ENCODE measurements around the gene PKDREJ. TPM values are rescaled to one million over a fixed set of nuclear protein-coding genes. Genes with fewer than 3 reads are reported as not detected.

Gene PKDREJ
- total and polyA plus RNA-seq, 8 donors = 0.04 to 0.06 (median 0.05) TPM; not detected in 5

DNA sequence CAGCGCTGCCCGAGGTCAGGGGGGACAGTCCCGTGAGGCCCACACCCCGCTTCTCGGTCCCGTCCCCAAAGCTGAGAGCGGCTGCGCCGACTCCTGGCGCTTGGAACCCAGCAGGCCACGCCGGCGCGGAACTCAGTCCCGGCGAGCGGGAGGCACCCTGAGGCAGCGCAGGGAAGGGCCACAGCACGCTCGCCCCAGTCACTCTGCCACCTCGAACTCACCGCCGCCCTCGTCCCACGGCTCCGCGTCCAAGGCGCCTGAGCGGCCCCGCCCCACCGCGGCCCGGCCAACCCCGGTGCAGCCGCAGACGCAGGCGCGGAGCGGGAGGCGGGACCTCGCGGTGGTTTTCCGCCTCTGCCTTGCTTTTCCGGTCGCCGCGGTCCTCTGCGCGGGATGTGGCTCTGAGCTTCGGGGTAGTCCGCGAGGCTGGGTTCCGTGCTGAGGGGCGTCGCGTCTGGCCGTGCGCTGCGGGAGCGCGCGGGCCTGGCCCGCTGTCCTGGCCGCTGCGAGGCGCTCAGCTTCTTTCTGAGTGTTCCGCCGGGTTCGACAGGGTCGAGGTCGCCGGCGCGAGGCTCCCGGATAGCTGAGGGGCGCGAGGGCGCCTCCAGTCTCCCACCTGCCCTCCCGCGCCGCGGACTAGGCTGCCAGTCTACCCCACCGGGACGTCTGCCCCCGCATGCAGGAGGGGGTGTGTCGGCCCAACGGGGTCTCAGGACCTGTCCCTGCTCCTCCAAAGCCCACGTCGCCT lies 12.9 kb downstream of the PKDREJ start, which contains the start of gene CDPF1:
TSS of gene CDPF1 (minus strand) at position 259 of the 748 bp plus-strand sequence. CDS start 2,009 bp downstream, outside the sequence.
- Histone ChIP-seq H3K27ac (peak within 1 kb of the TSS; percentile 59 to 86 (median 74)), H3K4me1 (peaks cover 0 to 5% (median 4%) of the 10 kb centered on the region in 3 donors), H3K27me3 (no peaks in the 10 kb centered on the region), H3K4me3 (peak within 1 kb of the TSS; percentile 72 to 79 (median 76)), H3K9me3 (no peaks in the 10 kb centered on the region), H3K36me3 (no peaks in the 10 kb centered on the region)
- FAIRE-seq (no peak), ATAC-seq (peak; percentile 97 to 99 (median 98)), DNase-seq (peak; percentile 87 to 97 (median 91))
- 0% methylated on average over 69 to 89 of the region's 89 CpGs for WGBS, 2 donors
- intact Hi-C loops (cut with DNase I) = no loop called here
- TF ChIP-seq, protein P1, sequence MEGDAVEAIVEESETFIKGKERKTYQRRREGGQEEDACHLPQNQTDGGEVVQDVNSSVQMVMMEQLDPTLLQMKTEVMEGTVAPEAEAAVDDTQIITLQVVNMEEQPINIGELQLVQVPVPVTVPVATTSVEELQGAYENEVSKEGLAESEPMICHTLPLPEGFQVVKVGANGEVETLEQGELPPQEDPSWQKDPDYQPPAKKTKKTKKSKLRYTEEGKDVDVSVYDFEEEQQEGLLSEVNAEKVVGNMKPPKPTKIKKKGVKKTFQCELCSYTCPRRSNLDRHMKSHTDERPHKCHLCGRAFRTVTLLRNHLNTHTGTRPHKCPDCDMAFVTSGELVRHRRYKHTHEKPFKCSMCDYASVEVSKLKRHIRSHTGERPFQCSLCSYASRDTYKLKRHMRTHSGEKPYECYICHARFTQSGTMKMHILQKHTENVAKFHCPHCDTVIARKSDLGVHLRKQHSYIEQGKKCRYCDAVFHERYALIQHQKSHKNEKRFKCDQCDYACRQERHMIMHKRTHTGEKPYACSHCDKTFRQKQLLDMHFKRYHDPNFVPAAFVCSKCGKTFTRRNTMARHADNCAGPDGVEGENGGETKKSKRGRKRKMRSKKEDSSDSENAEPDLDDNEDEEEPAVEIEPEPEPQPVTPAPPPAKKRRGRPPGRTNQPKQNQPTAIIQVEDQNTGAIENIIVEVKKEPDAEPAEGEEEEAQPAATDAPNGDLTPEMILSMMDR (IDR thresholded peaks at IDR 0.05) = no peak

DNA sequence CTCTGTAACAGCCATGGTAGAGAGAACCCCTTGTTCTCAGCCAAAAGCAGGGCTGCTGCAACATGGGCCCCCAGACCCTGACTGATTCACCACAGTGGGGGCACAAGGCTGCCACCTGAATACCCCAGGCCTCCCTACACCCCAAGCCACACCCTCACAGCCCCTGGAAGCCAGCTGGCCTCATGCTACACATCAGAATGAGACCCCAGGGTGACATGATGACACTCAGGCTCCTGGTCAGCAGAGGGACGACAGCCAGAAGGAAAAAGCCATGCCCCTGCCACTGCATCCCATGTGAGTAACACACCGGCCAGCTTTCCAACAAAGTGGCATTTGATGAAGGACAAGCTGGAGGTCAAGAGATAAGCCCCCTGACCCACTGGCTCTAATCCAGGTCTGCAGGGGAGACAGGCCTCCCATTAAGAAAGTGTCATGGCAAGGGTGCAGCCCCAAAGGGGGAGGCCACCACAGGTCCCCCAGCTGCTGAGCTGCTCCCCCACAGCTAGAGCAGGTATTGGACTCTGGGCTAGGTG lies 15.6 kb downstream of the PKDREJ start:
- H3K27ac ChIP-seq = no peak overlapping the region
- FAIRE-seq = no peak
- no peaks in the 10 kb centered on the region for H3K27me3 ChIP-seq
- no peak overlapping the region for H3K4me3 ChIP-seq
- intact Hi-C loops (cut with DNase I) = loop anchor here in 1 of 3 donors (10.0 kb wide), 2 partner anchors 57 to 103 kb away; no protein-coding TSS in a partner anchor
- ATAC-seq = no peak
- H3K36me3 ChIP-seq = no peaks in the 10 kb centered on the region
- 64 to 65% methylated on average over 2 of the region's 2 CpGs for WGBS, 2 donors
- DNase-seq = peak in 1 of 6 donors; percentile 32
- peaks cover 0 to 5% (median 0%) of the 10 kb centered on the region in 3 donors for H3K4me1 ChIP-seq
- TF ChIP-seq, protein P1 (IDR thresholded peaks at IDR 0.05) = no peak
- no peaks in the 10 kb centered on the region for H3K9me3 ChIP-seq

DNA sequence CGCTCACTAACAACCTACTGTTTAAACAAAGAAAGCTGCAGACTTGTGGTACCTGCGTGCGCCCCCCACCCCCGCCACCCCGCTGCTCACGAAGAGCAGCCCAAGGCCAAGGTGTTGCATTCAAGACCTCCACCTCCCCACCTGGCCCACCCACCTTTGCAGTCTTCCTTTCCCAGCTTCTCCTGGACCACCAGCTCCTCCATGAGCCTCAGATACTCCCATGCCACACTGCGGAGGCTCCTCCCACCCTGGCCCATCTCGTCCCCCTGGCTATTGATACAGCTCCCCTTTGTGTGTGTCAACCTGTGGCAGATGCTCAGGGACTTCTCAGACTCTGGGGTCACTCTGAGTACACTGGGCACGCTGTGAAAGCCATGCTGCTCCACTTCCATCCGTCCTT lies 17.0 kb downstream of the PKDREJ start:
- DNase-seq = no peak
- Histone ChIP-seq H3K27ac (no peak overlapping the region), H3K27me3 (no peaks in the 10 kb centered on the region), H3K4me1 (peaks cover 0 to 6% (median 0%) of the 10 kb centered on the region in 3 donors), H3K4me3 (no peak overlapping the region), H3K36me3 (no peaks in the 10 kb centered on the region), H3K9me3 (no peaks in the 10 kb centered on the region)
- no peak for ATAC-seq
- WGBS, 2 donors = 91 to 92% methylated on average over 10 of the region's 10 CpGs
- intact Hi-C loops (cut with DNase I) = loop anchor here in 1 of 3 donors (10.0 kb wide), 2 partner anchors 59 to 101 kb away; no protein-coding TSS in a partner anchor
- TF ChIP-seq, protein P1 (IDR thresholded peaks at IDR 0.05) = no peak
- no peak for FAIRE-seq

DNA sequence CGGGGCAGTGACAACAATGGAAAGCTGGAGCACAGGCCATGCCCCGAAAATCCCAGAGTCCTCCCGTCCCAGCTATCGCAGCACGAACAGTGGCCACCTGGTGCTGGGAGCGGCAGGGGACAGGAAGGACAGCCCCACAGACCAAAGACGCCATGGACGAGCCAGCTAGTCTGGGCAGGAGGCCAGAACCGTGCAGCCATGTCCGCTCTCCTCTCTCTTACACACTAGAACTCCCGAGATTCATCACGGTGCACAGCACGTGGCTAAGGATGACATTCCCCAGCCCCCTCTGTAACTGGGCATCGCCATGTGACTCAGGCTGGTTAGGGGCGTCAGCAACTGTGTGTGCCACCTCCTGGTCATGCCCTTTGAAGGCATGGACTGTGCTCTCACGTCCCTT lies 17.6 kb downstream of the PKDREJ start:
- Histone ChIP-seq H3K4me1 (peaks cover 0 to 13% (median 0%) of the 10 kb centered on the region in 3 donors), H3K4me3 (no peak overlapping the region), H3K27ac (no peak overlapping the region), H3K9me3 (no peaks in the 10 kb centered on the region), H3K27me3 (no peaks in the 10 kb centered on the region), H3K36me3 (no peaks in the 10 kb centered on the region)
- no peak for ATAC-seq
- no peak for DNase-seq
- WGBS, 2 donors = 51 to 74% methylated on average over 16 of the region's 16 CpGs
- no peak for FAIRE-seq
- intact Hi-C loops (cut with DNase I) = loop anchor here in 1 of 3 donors (10.0 kb wide), 2 partner anchors 59 to 101 kb away; no protein-coding TSS in a partner anchor
- TF ChIP-seq, protein P1 (IDR thresholded peaks at IDR 0.05) = no peak

Measured in pancreas (tissue), 10 donors.